GM13977 (cell line): ENCODE data around the gene TIGD1.
A peak's percentile ranks its signal among the peaks of the same experiment; 100 is the strongest.

ENCODE experiments used
- DNase-seq: peaks from one replicate; pipeline ENCODE4 v3.0.0; 2012; ENCODE audit warnings: low spot score
- CTCF ChIP-seq: IDR thresholded peaks from 2 replicates; pipeline ENCODE4 v1.5.1; 2012; ENCODE audit warnings: mild to moderate bottlenecking, control low read depth; ENCODE audit not compliant: insufficient read depth; ENCODE audit errors: extremely low read depth, missing control alignments
- in situ Hi-C: fragments of 300-500 bp; cut with MboI; formaldehyde crosslinking; loops from one replicate; pipeline ENCODE4 v1.12.0; 2022; ENCODE audit warnings: low sequenced_read_pairs, low pct_unique_long_range_greater_than_20kb, mixed read lengths, inconsistent platforms; ENCODE audit not compliant: unreplicated experiment

The TIGD1 gene

DNA sequence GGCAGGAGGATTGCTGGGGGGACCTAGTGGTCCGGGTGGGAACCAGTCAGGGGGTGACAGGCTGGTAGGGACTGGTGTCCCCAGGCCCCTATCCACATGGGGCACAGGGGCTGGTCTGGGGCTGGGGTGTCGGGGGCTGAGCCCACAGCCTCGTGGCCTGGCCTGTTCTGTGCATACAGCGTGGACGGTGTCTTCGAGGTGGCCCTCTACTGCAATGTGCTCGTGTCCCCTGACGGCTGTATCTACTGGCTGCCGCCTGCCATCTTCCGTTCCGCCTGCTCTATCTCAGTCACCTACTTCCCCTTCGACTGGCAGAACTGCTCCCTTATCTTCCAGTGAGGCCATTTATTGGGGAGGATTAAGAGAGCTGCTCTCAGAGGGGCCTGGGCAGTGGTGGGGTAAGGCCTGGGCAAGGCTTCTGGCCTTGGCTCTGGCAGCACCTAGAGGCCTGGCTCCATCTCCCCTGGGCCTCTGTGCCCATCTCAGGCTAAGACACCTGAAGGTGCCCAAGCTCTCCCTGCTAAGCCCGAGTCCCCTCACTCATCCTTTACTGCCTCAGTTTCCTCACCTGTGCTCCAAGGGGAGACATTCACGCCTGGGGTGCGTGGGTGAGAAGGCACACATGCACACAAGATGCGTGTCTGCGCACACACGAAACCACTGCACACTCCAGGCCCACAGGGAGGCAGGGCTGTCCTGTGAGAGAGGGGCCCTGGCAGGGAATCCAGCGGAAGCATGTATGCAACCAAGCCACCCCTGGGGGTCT, 9.0 kb downstream of the TIGD1 start:
- no peak for DNase-seq
- in situ Hi-C loops = no loop called here
- no peak for TF ChIP-seq CTCF

GRCh38 chr2:232540441-232541041, 9.8 kb downstream of the TIGD1 start:
- no peak for TF ChIP-seq CTCF
- in situ Hi-C loops = no loop called here
- DNase-seq = no peak

GRCh38 chr2:232539298-232540231, 10.8 kb downstream of the TIGD1 start, which contains the start of gene CHRNG:
CHRNG (plus strand) TSS chr2:232539692; CDS start chr2:232539748, 56 bp downstream.
- TF ChIP-seq CTCF = no peak
- no peak for DNase-seq
- in situ Hi-C loops = no loop called here

DNA sequence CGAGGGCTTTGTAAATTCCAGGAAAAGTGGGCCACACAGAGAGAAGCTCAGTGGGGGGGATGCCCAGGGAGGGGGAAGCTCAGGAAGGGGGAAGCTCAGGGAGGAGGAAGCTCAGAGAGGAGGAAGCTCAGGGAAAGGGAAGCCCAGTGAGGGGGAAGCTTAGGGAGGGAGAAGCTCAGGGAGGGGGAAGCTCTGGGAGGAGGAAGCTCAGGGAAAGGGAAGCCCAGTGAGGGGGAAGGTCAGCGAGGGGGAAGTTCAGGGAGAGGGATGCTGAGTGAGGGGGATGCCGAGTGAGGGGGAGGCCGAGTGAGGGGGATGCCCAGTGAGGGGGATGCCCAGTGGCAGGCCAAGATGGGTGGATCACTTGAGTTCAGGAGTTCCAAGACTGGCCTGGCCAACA, 11.7 kb downstream of the TIGD1 start:
- DNase-seq = no peak
- in situ Hi-C loops = no loop called here
- no peak for TF ChIP-seq CTCF

DNA sequence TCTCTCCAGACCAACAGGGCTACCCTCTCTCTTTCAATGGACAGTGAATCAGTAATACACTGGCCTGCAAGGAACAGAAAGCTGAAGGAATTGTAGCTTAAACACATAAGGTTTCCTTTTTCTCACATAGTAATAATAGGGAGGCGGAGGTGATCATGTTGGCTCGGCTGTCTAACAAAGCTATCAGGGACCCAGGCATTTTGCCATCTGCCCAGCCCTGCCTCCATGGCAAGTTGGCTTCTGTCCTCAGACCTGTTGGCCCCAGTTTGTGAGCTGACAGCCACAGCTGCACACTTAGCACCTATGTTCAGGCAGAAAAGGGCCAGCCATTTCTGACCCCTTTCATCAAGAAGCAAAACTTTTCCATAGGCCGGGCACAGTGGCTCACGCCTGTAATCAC, 12.9 kb downstream of the TIGD1 start:
- no peak for TF ChIP-seq CTCF
- in situ Hi-C loops = no loop called here
- DNase-seq = no peak

DNA sequence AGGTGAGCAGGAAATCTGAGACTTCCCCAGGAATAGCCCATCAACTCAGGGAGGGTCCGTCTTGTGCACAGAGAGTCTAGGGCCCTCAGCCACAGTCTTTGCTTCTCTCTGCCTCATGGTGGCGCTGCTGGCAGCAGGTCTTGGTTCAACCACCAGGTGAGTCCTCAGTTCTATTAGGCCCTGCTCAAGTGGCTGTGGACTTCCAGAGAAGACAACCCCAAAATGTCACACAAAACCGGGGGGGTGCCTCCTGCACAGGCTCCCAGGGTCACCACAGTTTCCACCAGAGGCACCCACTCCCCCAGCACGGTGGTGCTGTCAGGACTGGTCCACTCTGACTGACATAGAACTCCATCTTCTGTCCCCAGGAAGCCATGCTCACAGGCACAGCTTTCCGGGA, 13.3 kb downstream of the TIGD1 start:
- no peak for DNase-seq
- in situ Hi-C loops = no loop called here
- TF ChIP-seq CTCF = peak; percentile 44
